ENCODE results near the gene NQO2.
"Not testable (repeated sequence)": the region's sequence is repeated elsewhere in the genome, so short reads cannot be mapped to it uniquely, and the experiment has no call there.

Gene NQO2

GRCh38 chr6:2970753-2971419 lies 28.8 kb upstream of the NQO2 start:
- no peak for DNase-seq

DNA sequence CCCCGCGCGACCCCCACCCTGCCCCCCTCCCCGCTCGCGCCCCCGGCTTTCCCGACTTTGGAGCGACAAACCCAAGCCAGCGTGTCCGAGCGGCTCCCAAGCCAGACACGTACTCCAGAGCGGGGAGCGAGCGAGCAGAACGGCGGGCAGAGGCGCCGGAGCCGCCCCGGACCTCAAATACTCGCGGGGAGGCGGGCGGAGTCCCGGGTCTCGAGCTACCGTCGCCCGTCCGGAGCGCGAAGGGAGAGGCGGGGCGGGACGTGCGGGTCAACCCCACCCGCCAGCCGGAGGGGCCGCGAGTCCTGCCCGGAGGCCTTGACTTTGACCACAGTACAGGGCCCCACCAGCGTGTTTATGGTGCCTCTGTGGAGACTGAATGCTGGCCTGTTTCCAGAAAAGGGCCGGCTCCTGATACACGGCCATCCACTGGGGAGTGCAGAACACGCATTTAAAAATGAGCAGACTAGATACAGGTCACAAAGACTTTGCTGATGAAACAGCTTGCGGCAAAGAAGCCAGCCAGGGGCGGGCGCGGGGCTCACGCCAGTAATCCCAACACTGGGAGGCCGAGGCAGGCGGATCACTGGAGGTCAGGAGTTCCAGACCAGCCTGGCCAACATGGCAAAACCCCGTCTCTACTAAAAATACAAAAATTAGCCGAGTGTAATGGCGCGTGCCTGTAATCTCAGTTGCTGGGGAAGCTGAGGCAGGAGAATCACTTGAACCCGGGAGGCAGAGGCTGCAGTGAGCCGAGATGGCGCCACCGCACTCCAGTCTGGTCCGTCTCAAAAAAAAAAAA lies 28.1 kb upstream of the NQO2 start, which contains the start of gene SERPINB6:
Gene SERPINB6 (minus strand): TSS at position 148 of the 799 bp plus-strand sequence. CDS start 12,235 bp downstream, outside the sequence.
- no peak for DNase-seq

GRCh38 chr6:2972219-2972487 lies 27.5 kb upstream of the NQO2 start:
- not testable (repeated sequence) for DNase-seq

DNA sequence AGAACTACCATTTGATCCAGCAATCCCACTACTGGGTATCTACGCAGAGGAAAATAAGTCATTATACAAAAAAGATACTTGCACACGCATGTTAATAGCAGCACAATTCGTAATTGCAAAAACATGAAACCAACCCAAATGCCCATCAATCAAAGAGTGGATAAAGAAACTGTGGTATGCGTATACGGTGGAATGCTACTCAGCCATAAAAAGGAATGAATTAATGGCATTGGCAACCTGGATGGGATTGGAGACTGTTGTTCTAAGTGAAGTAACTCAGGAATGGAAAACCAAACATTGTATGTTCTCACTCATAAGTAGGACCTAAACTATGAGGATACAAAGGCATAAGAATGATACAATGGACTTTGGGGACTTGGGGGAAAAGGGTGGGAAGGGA lies 27.0 kb upstream of the NQO2 start:
- not testable (repeated sequence) for DNase-seq

DNA sequence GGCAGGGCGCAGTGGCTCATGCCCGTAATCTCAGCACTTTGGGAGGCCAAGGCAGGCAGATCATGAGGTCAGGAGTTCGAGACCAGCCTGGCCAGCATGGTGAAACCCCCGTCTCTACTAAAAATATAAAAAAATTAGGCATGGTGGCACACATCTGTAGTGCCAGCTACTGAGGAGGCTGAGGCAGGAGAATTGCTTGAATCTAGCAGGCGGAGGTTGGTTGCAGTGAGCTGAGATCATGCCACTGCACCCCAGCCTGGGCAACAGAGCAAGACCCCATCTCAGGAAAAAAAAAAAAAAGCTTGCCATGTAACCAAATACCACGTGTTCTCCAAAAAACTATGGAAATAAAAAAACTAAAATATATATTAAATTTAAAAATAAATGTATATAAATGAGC lies 26.5 kb upstream of the NQO2 start:
- DNase-seq: not testable (repeated sequence)

DNA sequence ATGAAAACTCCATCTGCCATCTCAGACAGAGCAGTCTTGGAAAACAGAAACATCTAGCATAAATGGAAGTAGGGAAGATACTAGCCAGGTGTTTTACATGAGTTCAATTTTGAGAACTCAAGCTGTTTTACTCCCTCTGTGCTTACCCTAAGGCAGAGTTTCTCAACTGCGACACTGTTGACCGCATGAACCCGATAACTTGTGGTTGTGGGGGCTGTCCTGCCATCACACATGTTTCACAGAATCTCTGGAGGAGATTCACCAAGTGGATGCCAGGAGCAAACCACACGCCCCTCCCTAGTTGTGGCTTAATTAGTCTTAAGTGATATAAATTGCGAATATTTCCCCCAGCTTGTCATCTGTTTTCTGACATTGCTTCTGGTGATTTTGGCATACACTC lies 26.0 kb upstream of the NQO2 start:
- DNase-seq: no peak

- no peak for DNase-seq
Observed at GRCh38 chr6:2976060-2976459, 23.6 kb upstream of the NQO2 start.

DNA sequence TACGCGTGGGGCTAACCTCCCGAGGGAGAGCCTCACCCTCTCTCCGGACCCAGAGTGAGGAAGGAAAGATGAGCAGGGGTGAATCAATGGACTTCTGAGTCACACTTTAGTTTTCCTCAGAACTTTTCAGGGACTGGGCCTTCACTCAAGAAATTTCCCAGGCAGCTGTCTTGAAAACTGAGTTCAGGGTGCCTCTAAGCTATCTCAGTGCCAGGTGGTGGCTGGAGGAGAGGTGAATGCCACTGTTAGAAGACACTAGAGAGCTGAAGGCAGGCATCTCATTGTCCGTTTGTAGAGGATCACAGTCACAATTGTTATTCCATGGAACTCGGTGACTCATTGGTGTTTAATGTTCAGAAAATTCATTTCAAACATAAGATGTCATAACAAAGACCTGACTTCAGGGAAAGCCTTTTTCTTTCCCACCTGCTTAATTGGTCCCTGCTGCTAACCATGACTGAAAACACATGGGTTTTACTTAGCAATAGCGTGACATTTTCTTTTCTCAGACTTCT lies 23.1 kb upstream of the NQO2 start:
- DNase-seq: no peak

DNA sequence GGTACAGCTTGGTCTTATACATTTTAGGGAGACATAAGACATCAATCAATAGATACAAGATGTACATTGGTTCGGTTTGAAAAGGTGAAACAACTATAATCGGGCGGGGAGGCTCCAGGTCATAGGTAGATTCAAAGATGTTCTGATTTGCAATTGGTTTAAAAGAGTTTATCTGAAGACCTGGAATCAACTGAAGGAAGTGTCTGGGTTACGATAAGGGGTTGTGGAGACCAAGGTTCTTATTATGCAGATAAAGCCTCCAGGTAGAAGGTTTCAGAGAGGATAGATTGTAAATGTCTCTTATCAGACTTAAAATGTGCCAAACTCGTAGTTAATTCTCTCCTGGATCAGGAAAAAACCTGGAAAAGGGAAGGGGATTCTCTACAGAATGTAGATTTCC lies 22.4 kb upstream of the NQO2 start:
- no peak for DNase-seq

- no peak for DNase-seq
Observed at GRCh38 chr6:2977799-2978590, 21.7 kb upstream of the NQO2 start.

DNA sequence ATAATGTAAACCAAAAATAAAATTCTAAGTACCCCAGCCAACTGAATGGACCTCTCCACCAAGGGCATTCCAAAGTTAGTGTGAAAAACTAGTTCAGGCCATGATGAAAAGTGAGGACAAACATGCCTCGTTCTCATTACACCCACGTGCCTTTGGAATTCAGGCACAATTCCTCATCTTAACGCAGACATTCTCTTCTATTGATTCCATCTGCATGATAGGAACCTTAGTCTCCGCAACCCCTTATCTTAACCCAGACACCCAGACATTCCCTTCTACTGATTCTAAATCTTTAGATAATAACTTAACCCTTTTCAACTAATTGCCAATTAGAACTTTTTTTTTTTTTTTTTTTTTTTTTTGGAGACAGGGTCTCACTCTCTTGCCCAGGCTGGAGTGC lies 20.8 kb upstream of the NQO2 start:
- no peak for DNase-seq

GRCh38 chr6:2979819-2980464 lies 19.8 kb upstream of the NQO2 start:
- no peak for DNase-seq

DNA sequence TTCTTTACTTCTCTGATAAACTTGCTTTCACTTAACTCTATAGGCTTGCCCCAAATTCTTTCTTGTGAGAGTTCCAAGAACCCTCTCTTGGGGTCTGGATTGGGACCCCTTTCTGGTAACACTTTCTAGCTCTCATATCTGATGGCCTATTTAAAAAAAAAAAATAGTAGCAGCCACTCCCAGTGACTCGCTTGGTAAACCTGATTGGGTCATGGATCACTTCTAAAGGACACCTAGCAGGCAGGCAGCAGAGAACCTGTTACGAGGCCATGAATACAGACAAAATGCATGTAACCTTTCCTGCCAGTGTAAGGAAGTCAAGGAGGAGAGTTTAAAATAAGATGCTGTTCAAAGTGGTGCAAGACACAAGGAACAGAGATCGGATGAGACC lies 19.2 kb upstream of the NQO2 start:
- DNase-seq: no peak

- no peak for DNase-seq
Observed at GRCh38 chr6:2982426-2983117, 17.1 kb upstream of the NQO2 start.

DNA sequence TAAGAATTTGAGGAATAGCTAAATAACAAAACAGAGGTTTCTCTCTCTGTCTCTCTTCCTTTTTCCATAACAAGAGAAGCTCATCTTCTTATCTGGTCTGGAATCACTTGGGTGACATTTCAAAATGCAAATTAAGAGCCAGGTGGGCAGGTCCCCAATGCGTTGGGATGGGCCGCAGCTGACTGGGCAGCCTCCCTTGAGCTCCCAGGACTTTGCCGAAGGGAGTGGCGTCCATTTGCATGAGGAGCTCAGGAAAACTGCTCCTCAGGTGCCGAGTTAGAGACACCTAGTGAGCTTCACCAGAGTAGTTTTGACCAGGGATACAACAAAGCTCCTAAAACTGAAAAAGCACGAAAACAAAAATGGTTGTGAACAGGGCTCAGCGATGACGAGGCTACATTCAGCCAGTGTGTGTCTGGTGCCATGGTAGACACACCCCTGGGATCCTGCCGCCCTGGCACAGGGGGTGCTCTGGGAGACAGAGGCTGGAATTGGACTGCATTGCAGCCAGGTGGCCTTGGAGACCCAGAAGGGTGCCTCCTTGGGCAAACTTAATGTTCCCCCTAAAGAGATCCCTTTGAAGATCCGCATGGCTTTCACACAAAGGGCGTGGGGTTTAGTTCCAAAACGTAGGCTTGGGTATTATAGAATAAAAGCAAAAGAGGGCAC lies 14.8 kb upstream of the NQO2 start:
- DNase-seq: no peak

DNA sequence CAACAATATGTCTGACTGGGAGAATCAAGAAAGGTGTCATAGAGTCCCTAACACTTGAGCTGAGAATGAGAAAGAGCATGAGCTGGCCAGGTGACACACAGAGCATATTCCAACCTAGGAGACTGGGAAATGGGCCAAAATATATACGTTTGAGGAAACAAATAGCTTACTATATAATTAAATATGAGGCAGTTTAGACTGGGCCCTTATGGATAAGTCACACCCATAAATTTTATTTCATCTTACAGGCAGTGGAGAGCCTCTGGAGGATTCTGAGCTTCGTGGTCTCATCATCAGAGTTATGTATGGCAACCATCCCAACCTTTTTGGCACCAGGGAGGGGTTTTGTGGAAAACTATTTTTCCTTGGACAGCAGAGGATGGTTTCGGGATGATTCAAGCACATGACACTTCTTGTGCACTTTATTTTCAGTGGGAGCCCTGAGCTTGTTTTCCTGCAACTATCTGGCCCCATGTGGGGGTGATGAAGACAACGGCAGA lies 12.9 kb upstream of the NQO2 start:
- no peak for DNase-seq

DNA sequence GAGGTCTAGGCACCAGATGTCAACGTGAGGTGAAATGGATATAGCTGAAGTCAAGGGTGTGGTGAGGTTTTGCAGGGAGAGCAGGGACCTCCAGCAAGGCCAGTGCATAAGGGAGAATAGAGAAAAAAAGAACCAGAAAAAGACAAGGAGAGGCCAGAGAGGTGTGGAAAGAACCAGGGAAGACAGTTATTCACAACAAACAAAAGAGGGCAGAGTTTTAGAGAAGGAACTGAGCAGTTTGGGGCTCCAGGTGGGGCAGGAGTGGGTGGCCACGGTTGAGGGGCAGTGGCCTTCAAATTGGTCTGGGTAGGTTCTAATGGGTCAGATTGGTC lies 11.6 kb upstream of the NQO2 start:
- no peak for DNase-seq

GRCh38 chr6:2988426-2989331 lies 11.0 kb upstream of the NQO2 start:
- peak; percentile 47 for DNase-seq

DNA sequence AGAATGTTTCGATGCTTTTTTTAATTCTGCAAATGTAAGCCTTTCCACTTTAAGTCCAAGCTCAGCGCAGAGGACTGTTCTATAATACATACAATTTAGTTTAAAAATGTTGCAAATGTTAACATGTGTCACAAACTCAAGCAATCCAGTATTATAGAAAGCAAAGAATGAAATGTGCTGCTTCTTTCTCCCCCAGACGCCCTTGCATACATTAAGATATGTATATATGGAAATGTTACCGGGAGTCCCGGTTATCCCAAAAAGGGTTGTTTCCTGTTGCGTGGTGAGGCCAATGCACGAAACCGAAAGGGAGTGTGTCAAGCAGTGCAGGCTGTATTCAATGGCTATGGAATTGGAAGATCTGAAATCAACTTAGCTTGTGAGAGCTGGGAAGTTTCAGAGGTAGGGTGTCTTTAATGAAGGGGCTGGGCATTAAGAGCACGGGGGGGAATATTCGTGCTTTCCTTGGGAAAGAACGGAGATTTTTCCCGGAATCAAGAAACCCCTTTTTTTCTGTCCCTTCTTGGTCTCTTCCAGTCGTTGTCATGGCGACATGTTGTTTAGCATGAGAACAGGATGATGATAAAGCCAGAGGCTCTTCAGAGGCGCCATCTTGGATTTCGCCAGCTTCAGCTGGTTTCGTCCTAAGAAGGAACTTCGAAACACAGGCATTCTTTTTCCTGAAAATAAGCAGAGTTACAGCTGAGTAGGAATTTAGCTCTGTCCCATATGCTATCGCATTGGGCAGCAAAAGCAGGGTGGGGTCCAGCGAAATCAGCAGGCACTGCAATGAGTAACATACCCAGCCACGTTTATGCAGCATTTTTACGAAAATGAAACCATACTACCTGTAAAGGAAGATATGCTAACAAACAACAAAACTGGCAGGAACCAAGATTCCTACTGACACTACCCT lies 10.1 kb upstream of the NQO2 start:
- peak; percentile 64 for DNase-seq
